H9 (cell line): Measurements from ENCODE around the gene UVRAG. TPM values are rescaled to one million over a fixed set of nuclear protein-coding genes. Genes with fewer than 3 reads are reported as not detected.

Experiments used
- DNase-seq: peaks from one replicate; pipeline ENCODE4 v3.0.0-alpha.2; 2017
- H2AFZ ChIP-seq: one replicate; pipeline ENCODE4 v1.6.1; 2013; ENCODE audit warnings: mild to moderate bottlenecking, low read length, control low read depth, moderate library complexity
- H2AK5ac ChIP-seq: 2 replicates; pipeline ENCODE4 v1.6.1; 2013; ENCODE audit warnings: low read length, control low read depth, mixed read lengths; ENCODE audit not compliant: insufficient read length
- H2BK120ac ChIP-seq: one replicate; pipeline ENCODE4 v1.6.1; 2013; ENCODE audit warnings: low read depth, mild to moderate bottlenecking, low read length, control low read depth, inconsistent platforms; ENCODE audit not compliant: poor library complexity, severe bottlenecking
- H2BK12ac ChIP-seq: 2 replicates; pipeline ENCODE4 v1.6.1; 2013; ENCODE audit warnings: low read length, control low read depth, mixed read lengths, low read depth; ENCODE audit not compliant: insufficient read length
- H2BK15ac ChIP-seq: 2 replicates; pipeline ENCODE4 v1.6.1; 2013; ENCODE audit warnings: low read depth, low read length, control low read depth
- H2BK20ac ChIP-seq: one replicate; pipeline ENCODE4 v1.6.1; 2013; ENCODE audit warnings: low read depth, mild to moderate bottlenecking, low read length, control low read depth, inconsistent platforms; ENCODE audit not compliant: poor library complexity, severe bottlenecking
- H2BK5ac ChIP-seq: 2 replicates; pipeline ENCODE4 v1.6.1; 2013; ENCODE audit warnings: low read length, control low read depth, mixed read lengths; ENCODE audit not compliant: insufficient read length
- H3K14ac ChIP-seq: 2 replicates; pipeline ENCODE4 v1.6.1; 2013; ENCODE audit warnings: low read length, control low read depth; ENCODE audit not compliant: insufficient read depth
- H3K18ac ChIP-seq: 2 replicates; pipeline ENCODE4 v1.6.1; 2013; ENCODE audit warnings: low read depth, mild to moderate bottlenecking, mixed read lengths, low read length, control low read depth; ENCODE audit not compliant: insufficient read length
- H3K23ac ChIP-seq: 2 replicates; pipeline ENCODE4 v1.6.1; 2013; ENCODE audit warnings: low read length, control low read depth, mixed read lengths, low read depth; ENCODE audit not compliant: insufficient read length
- H3K23me2 ChIP-seq: 2 replicates; pipeline ENCODE4 v1.6.1; 2013; ENCODE audit warnings: low read depth, mild to moderate bottlenecking, mixed read lengths, low read length, control low read depth; ENCODE audit not compliant: insufficient read length, poor library complexity, severe bottlenecking
- H3K27ac ChIP-seq: 2 replicates; pipeline ENCODE4 v1.5.1; 2013; ENCODE audit warnings: low read length, control low read depth, mixed read lengths, low read depth; ENCODE audit not compliant: insufficient read length
- H3K27me3 ChIP-seq: 2 replicates; pipeline ENCODE4 v1.6.1; 2013; ENCODE audit warnings: low read length, control low read depth, inconsistent platforms; ENCODE audit not compliant: insufficient read depth
- H3K4ac ChIP-seq: 2 replicates; pipeline ENCODE4 v1.6.1; 2013; ENCODE audit warnings: low read depth, mild to moderate bottlenecking, control low read depth, inconsistent platforms, low read length, moderate library complexity
- H3K4me1 ChIP-seq: 2 replicates; pipeline ENCODE4 v1.6.1; 2013; ENCODE audit warnings: low read length, control low read depth, inconsistent platforms; ENCODE audit not compliant: insufficient read depth
- H3K4me2 ChIP-seq: 2 replicates; pipeline ENCODE4 v1.6.1; 2013; ENCODE audit warnings: low read length, control low read depth, mixed read lengths; ENCODE audit not compliant: insufficient read length, insufficient read depth
- H3K56ac ChIP-seq: 2 replicates; pipeline ENCODE4 v1.6.1; 2013; ENCODE audit warnings: low read depth, mild to moderate bottlenecking, mixed read lengths, low read length, control low read depth; ENCODE audit not compliant: insufficient read length
- H3K79me1 ChIP-seq: 2 replicates; pipeline ENCODE4 v1.6.1; 2013; ENCODE audit warnings: low read depth, mild to moderate bottlenecking, moderate library complexity, low read length, control low read depth, inconsistent platforms; ENCODE audit not compliant: insufficient read depth, poor library complexity, severe bottlenecking
- H3K79me2 ChIP-seq: 2 replicates; pipeline ENCODE4 v1.6.1; 2013; ENCODE audit warnings: low read length, control low read depth, inconsistent platforms; ENCODE audit not compliant: insufficient read depth
- H3K9ac ChIP-seq: 2 replicates; pipeline ENCODE4 v1.6.1; 2013; ENCODE audit warnings: low read length, control low read depth, mixed read lengths; ENCODE audit not compliant: insufficient read length; ENCODE audit errors: extremely low read depth
- H3K9me3 ChIP-seq: one replicate; pipeline ENCODE4 v1.6.1; 2013; ENCODE audit warnings: low read depth, low read length, inconsistent platforms; ENCODE audit not compliant: control insufficient read depth
- H3T11ph ChIP-seq: one replicate; pipeline ENCODE4 v1.6.1; 2013; ENCODE audit warnings: mild to moderate bottlenecking, low read length, control low read depth, inconsistent platforms
- H4K20me1 ChIP-seq: one replicate; pipeline ENCODE4 v1.6.1; 2013; ENCODE audit not compliant: control insufficient read depth, insufficient read length, insufficient read depth
- H4K5ac ChIP-seq: 2 replicates; pipeline ENCODE4 v1.6.1; 2013; ENCODE audit warnings: low read depth, mild to moderate bottlenecking, mixed read lengths, low read length, control low read depth; ENCODE audit not compliant: insufficient read length
- H4K8ac ChIP-seq: replicated peaks from 2 replicates; pipeline ENCODE4 v1.6.1; 2013; ENCODE audit warnings: low read length, control low read depth, mixed read lengths, low read depth; ENCODE audit not compliant: insufficient read length
- H4K91ac ChIP-seq: 2 replicates; pipeline ENCODE4 v1.6.1; 2013; ENCODE audit warnings: low read depth, mild to moderate bottlenecking, moderate library complexity, mixed read lengths, low read length, control low read depth; ENCODE audit not compliant: insufficient read length
- H3K27ac Mint-ChIP-seq, 3 experiments: 2 replicates in 2 of 3; 3 replicates in 1 of 3; pipeline ENCODE4 v1.8.0; 2020 to 2021; ENCODE audit warnings: mixed read lengths in 3 of 3, mild to moderate bottlenecking in 1 of 3, moderate library complexity in 1 of 3
- H3K27me3 Mint-ChIP-seq: 2 replicates; pipeline ENCODE4 v1.8.0; 2021; ENCODE audit warnings: low read depth, mild to moderate bottlenecking, moderate library complexity, mixed read lengths
- H3K36me3 Mint-ChIP-seq, 3 experiments: 2 replicates in 2 of 3; 3 replicates in 1 of 3; pipeline ENCODE4 v1.8.0; 2020 to 2021; ENCODE audit warnings: low read depth in 3 of 3, mixed read lengths in 3 of 3; ENCODE audit not compliant: insufficient read depth in 1 of 3
- H3K4me1 Mint-ChIP-seq, 2 experiments: 2 replicates each; pipeline ENCODE4 v1.8.0; 2020; ENCODE audit warnings: mixed read lengths in 2 of 2
- H3K4me3 Mint-ChIP-seq, 2 experiments: 2 replicates in 1 of 2; 3 replicates in 1 of 2; pipeline ENCODE4 v1.8.0; 2020 to 2021; ENCODE audit warnings: mild to moderate bottlenecking in 2 of 2, mixed read lengths in 2 of 2, moderate library complexity in 1 of 2
- H3K9me3 Mint-ChIP-seq, 2 experiments: 2 replicates in 1 of 2; 3 replicates in 1 of 2; pipeline ENCODE4 v1.8.0; 2020; ENCODE audit warnings: mild to moderate bottlenecking in 2 of 2, mixed read lengths in 2 of 2, moderate library complexity in 1 of 2
- WGBS: extraction: QIAGEN DNeasy Blood & Tissue Kit; methylation state at CpG from one replicate; pipeline ENCODE4 v1.1.7; 2013; ENCODE audit warnings: missing lambda C conversion rate, low lambda C conversion rate, mixed read lengths; ENCODE audit not compliant: insufficient read length; ENCODE audit errors: extremely low coverage; 5-methylcytosine and 5-hydroxymethylcytosine counted together
- total RNA-seq: library from RNA; stranded (reverse); gene quantifications from 2 replicates; pipeline ENCODE4 v1.2.1, GENCODE V29; 2021
- TF ChIP-seq, protein P1 (sequence below): fragments of 200-600 bp; sonication (generic); conservative IDR thresholded peaks from 3 replicates; pipeline ENCODE4 v1.8.0; 2021; ENCODE audit warnings: antibody characterized with exemption, mild to moderate bottlenecking

UVRAG gene
- total RNA-seq, 1 experiment from 2014 or later, result 18.5 TPM

GRCh38 chr11:75810637-75811390, 4.2 kb upstream of the UVRAG start:
- H3K56ac ChIP-seq, result no peak overlapping the region
- no peaks in the 10 kb centered on the region for H3K79me1 ChIP-seq
- Mint-ChIP-seq H3K27me3 (no peaks in the 10 kb centered on the region), H3K4me3 (no peak overlapping the region), H3K4me1 (peaks cover 16 to 18% of the 10 kb centered on the region in 2 experiments), H3K27ac (peak overlapping the region in 1 of 3 experiments; percentile 31; a peak in 1 of 7 replicates), H3K9me3 (no peaks in the 10 kb centered on the region), H3K36me3 (no peaks in the 10 kb centered on the region)
- WGBS, result no CpG with 5 or more reads among the region's 8 CpGs
- no peak overlapping the region for H3K23ac ChIP-seq
- no peak overlapping the region for H4K8ac ChIP-seq
- H3K27me3 ChIP-seq, result no peaks in the 10 kb centered on the region
- no peak overlapping the region for H3K27ac ChIP-seq
- peaks cover 5% of the 10 kb centered on the region for H3K23me2 ChIP-seq
- H2BK12ac ChIP-seq, result no peak overlapping the region
- no peak overlapping the region for H2BK15ac ChIP-seq
- no peak overlapping the region for H4K5ac ChIP-seq
- no peak overlapping the region for H3K9ac ChIP-seq
- H3K18ac ChIP-seq, result no peak overlapping the region
- no peak for DNase-seq
- no peaks in the 10 kb centered on the region for H3K9me3 ChIP-seq
- H3K14ac ChIP-seq, result no peak overlapping the region
- no peak overlapping the region for H4K91ac ChIP-seq
- no peak overlapping the region for H3K4ac ChIP-seq
- H3K4me2 ChIP-seq, result no peak overlapping the region
- no peak overlapping the region for H2AFZ ChIP-seq
- H3K79me2 ChIP-seq, result no peaks in the 10 kb centered on the region; the same call in 1 of the 2 replicates
- no peak overlapping the region for H2BK20ac ChIP-seq
- H2BK120ac ChIP-seq, result no peak overlapping the region
- no peak overlapping the region for H2BK5ac ChIP-seq
- no peak overlapping the region for H2AK5ac ChIP-seq
- H3K4me1 ChIP-seq, result no peaks in the 10 kb centered on the region
- TF ChIP-seq, protein P1, sequence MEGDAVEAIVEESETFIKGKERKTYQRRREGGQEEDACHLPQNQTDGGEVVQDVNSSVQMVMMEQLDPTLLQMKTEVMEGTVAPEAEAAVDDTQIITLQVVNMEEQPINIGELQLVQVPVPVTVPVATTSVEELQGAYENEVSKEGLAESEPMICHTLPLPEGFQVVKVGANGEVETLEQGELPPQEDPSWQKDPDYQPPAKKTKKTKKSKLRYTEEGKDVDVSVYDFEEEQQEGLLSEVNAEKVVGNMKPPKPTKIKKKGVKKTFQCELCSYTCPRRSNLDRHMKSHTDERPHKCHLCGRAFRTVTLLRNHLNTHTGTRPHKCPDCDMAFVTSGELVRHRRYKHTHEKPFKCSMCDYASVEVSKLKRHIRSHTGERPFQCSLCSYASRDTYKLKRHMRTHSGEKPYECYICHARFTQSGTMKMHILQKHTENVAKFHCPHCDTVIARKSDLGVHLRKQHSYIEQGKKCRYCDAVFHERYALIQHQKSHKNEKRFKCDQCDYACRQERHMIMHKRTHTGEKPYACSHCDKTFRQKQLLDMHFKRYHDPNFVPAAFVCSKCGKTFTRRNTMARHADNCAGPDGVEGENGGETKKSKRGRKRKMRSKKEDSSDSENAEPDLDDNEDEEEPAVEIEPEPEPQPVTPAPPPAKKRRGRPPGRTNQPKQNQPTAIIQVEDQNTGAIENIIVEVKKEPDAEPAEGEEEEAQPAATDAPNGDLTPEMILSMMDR, result no peak
- no peak overlapping the region for H3T11ph ChIP-seq
- no peaks in the 10 kb centered on the region for H4K20me1 ChIP-seq
